Activated naive CD8-positive, alpha-beta T cell treated with anti-CD3 and anti-CD28 coated beads, Interleukin-2, amount 50 U/mL, for 24 hours (primary cell): ENCODE data around the gene MTMR6.
"Not testable (repeated sequence)": the region's sequence is repeated elsewhere in the genome, so short reads cannot be mapped to it uniquely, and the experiment has no call there.

Source experiments
- ATAC-seq: fragments of 150-1000 bp; cut with Tn5 transposase; one replicate; pipeline ENCODE4 v1.10.0; 2021
- DNase-seq: peaks from one replicate; pipeline ENCODE4 v3.0.0; 2021
- H3K27ac Mint-ChIP-seq: one replicate; pipeline ENCODE4 v1.8.0; 2021; ENCODE audit warnings: mild to moderate bottlenecking, mixed read lengths
- H3K27me3 Mint-ChIP-seq: one replicate; pipeline ENCODE4 v1.8.0; 2021; ENCODE audit warnings: mixed read lengths
- H3K36me3 Mint-ChIP-seq: one replicate; pipeline ENCODE4 v1.8.0; 2021; ENCODE audit warnings: low read depth, mixed read lengths
- H3K4me1 Mint-ChIP-seq: one replicate; pipeline ENCODE4 v1.8.0; 2021; ENCODE audit warnings: mixed read lengths
- H3K4me3 Mint-ChIP-seq: one replicate; pipeline ENCODE4 v1.8.0; 2021; ENCODE audit warnings: mild to moderate bottlenecking, moderate library complexity, mixed read lengths
- H3K9me3 Mint-ChIP-seq: one replicate; pipeline ENCODE4 v1.8.0; 2021; ENCODE audit warnings: mixed read lengths

The MTMR6 gene

DNA sequence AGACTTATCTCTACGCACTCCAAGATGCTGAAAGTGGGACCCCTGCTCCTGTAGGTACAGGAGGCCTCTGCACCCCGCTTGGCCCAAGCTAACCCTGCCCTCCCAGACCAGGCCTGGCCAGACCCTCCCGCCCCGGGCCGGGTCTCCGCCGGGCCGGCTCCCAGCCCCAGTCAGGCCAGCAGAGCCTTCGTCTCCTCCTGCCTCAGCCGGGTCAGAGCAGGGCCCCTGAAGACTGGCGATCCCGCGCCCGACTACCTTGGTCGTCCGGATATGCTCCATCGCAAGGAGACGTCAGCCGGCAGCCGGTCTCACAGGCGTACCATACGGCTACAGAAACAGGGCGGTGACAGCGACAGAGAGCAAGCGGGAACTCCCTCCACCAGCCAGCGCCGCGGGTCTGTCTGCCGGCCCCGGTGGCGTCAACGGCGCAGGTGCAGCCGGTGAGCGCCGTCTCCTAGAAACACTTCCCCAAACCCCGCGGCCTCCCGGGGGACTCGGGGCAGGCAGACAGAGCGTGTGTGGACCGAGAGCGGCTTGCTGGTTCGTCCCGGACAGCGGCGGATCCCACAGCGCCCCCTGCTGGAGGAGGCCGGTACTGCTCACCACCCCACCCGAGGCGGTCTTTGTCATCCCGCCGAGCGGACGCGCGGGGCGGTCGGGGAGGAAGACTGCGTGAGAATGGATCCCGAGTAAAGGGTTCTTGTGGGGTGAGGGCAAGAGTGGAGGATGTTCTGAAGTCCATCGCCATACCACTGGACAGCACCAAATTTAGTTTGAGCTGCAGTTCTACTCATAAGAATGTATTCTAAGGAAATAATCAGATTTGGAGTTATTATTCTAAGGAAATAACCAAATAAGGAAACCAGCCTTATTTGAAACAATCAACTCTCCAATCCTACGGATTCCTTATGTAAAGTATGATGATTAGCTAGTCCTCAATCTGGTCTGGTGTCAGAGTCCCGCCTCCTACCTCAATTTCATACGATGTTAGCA lies at the start of gene MTMR6:
Gene MTMR6 (minus strand): TSS at position 520 of the 993 bp plus-strand sequence. CDS start 241 bp downstream, at position 279.
- peak; percentile 93 for ATAC-seq
- Mint-ChIP-seq H3K36me3 (peaks cover 5% of the 10 kb centered on the region), H3K27ac (peak within 1 kb of the TSS; percentile 95), H3K4me1 (peaks cover 43% of the 10 kb centered on the region), H3K4me3 (peak within 1 kb of the TSS; percentile 93), H3K9me3 (no peaks in the 10 kb centered on the region), H3K27me3 (peaks cover 16% of the 10 kb centered on the region)
- peak; percentile 98 for DNase-seq

GRCh38 chr13:25335856-25336255 lies 48.6 kb upstream of the MTMR6 start:
- Mint-ChIP-seq H3K4me1 (peaks cover 5% of the 10 kb centered on the region), H3K36me3 (peaks cover 57% of the 10 kb centered on the region), H3K4me3 (no peak overlapping the region), H3K27ac (no peak overlapping the region), H3K27me3 (no peaks in the 10 kb centered on the region), H3K9me3 (no peaks in the 10 kb centered on the region)
- no peak for ATAC-seq
- DNase-seq = no peak

GRCh38 chr13:25330541-25330940 lies 43.3 kb upstream of the MTMR6 start:
- ATAC-seq (no peak), DNase-seq (no peak)
- Mint-ChIP-seq H3K4me1 (peaks cover 2% of the 10 kb centered on the region), H3K27ac (no peak overlapping the region), H3K36me3 (peaks cover 67% of the 10 kb centered on the region), H3K4me3 (no peak overlapping the region), H3K27me3 (no peaks in the 10 kb centered on the region), H3K9me3 (no peaks in the 10 kb centered on the region)

DNA sequence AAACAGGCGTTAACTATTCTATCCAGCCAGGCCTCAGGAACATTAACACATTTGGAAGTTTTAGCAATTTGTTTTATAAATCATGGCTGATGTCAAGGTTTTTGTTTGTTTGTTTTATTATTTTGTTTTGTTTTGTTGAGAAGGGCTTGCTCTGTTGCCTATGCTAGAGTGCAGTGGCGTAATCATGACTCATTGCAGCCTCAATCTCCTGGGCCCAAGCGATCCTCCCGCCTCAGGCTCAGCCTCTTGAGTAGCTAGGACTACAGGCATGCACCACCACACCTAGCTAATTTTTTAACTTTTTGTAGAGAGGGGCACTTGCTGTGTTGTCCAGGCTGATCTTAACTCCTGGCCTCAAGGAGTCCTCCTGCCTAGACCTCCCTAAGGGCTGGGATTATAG lies 42.4 kb upstream of the MTMR6 start:
- Mint-ChIP-seq H3K27ac (peak overlapping the region; percentile 35), H3K9me3 (no peaks in the 10 kb centered on the region), H3K4me1 (no peaks in the 10 kb centered on the region), H3K27me3 (no peaks in the 10 kb centered on the region), H3K36me3 (peaks cover 65% of the 10 kb centered on the region), H3K4me3 (no peak overlapping the region)
- ATAC-seq (no peak), DNase-seq (no peak)

GRCh38 chr13:25324100-25324499 lies 36.8 kb upstream of the MTMR6 start:
- H3K4me3 Mint-ChIP-seq = no peak overlapping the region
- ATAC-seq = no peak
- H3K27me3 Mint-ChIP-seq = no peaks in the 10 kb centered on the region
- no peaks in the 10 kb centered on the region for H3K9me3 Mint-ChIP-seq
- no peak for DNase-seq
- no peak overlapping the region for H3K27ac Mint-ChIP-seq
- H3K4me1 Mint-ChIP-seq = no peaks in the 10 kb centered on the region
- H3K36me3 Mint-ChIP-seq = peaks cover 43% of the 10 kb centered on the region

DNA sequence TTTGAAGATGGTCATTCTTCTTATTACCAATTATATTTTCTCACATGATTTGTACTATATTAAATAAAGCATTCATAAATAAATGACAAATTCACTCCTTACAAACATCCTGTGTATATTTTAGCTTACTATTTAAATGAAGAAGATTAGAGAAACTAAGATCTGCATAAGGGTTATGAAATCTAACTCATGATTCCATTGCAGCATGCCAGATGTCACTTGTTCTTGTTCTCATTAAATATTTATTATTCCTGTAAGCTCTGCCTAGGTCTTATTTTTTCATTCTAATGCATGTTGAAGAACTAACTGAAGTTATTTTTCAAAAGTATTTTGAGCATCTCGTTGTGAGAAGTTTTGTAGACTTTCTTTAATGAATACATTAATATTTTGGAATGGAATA lies 32.5 kb upstream of the MTMR6 start:
- H3K36me3 Mint-ChIP-seq = peaks cover 40% of the 10 kb centered on the region
- H3K4me1 Mint-ChIP-seq = no peaks in the 10 kb centered on the region

DNA sequence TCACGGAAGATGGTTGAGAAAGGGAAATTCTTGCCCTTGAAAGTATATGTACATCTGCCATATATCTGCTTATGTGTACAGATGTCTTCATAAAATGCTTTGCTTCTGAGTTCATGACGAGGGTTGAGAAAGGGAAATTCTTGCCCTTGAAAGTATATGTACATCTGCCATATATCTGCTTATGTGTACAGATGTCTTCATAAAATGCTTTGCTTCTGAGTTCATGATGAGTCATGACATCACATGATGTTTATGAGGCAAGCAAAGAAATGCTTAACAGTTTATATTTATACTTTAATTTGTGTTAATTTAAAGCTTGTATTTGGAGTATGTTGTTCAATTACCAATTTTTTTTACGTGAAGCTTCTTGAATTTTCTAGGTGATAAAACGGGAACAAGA lies 31.7 kb upstream of the MTMR6 start:
- not testable (repeated sequence) for H3K4me3 Mint-ChIP-seq, H3K27me3 Mint-ChIP-seq, DNase-seq, H3K9me3 Mint-ChIP-seq, H3K4me1 Mint-ChIP-seq, ATAC-seq
- Mint-ChIP-seq H3K27ac (peak overlapping the region; percentile 6), H3K36me3 (peaks cover 43% of the 10 kb centered on the region)

More for the DNA sequence above, 32.5 kb upstream of the MTMR6 start:
- Mint-ChIP-seq H3K27me3 (no peaks in the 10 kb centered on the region), H3K27ac (no peak overlapping the region), H3K4me3 (no peak overlapping the region), H3K9me3 (no peaks in the 10 kb centered on the region)
- DNase-seq (no peak), ATAC-seq (no peak)

DNA sequence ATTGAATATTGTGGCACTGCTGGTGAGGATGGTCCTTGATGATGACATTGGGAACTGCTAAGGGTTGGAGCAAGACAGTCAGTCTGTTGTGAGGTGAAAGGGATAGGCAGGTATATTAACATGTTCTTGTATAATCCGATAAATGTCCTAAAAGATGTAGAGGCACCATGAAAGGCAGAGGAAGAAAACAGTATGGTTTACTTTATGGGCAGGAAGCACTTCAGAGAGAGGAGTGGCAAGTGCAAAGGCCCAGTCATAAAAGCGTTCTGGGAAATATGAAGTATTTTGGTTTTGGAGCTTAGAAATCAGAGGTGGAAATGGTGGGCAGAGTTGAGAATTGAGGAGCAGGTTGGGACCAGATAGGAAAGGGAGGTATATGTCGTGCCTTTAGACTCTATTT lies 23.6 kb upstream of the MTMR6 start:
- no peak for DNase-seq
- peaks cover 62% of the 10 kb centered on the region for H3K36me3 Mint-ChIP-seq
- H3K27me3 Mint-ChIP-seq = no peaks in the 10 kb centered on the region
- H3K4me1 Mint-ChIP-seq = peaks cover 6% of the 10 kb centered on the region
- no peak for ATAC-seq
- no peak overlapping the region for H3K4me3 Mint-ChIP-seq
- no peaks in the 10 kb centered on the region for H3K9me3 Mint-ChIP-seq
- no peak overlapping the region for H3K27ac Mint-ChIP-seq

DNA sequence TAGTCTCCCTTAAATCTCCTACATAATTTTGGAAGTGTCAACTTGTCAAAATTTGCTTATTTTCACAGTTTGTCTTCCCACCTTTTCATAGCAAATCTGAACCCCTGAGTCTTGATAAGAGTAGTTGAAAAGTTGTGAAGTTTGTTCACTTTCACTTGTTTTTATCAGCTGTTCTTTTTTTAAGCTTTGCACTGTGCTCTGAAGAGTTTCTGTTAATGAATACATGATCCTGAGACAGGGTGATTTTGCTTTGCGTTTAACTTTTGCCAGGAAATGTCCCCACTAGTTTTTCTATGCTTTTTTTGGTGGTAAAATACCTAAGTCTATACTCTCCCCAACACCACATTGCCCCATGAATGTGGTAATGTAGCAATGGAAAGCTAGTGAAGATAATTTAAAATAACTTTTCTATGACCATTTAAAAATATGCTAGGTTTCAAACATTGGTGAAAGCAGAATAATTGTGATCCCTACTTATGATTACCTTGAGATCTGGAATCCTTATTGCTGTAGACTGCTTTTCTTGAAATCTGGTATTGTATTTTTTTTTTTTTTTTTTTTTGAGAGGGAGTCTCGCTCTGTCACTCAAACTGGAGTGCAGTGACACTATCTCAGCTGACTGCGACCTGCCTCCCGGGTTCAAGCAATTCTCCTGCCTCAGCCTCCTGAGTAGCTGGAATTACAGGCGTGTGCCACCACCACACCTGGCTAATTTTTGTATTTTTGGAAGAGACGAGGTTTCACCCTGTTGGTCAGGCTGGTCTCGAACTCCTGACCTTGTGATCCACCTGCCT lies 19.6 kb upstream of the MTMR6 start:
- Mint-ChIP-seq H3K4me3 (no peak overlapping the region), H3K27ac (no peak overlapping the region), H3K4me1 (peaks cover 36% of the 10 kb centered on the region), H3K27me3 (no peaks in the 10 kb centered on the region), H3K9me3 (no peaks in the 10 kb centered on the region), H3K36me3 (peaks cover 69% of the 10 kb centered on the region)
- DNase-seq (no peak), ATAC-seq (no peak)

GRCh38 chr13:25302121-25302520 lies 14.8 kb upstream of the MTMR6 start:
- H3K27ac Mint-ChIP-seq = peak overlapping the region; percentile 94
- peaks cover 44% of the 10 kb centered on the region for H3K4me1 Mint-ChIP-seq
- peaks cover 39% of the 10 kb centered on the region for H3K36me3 Mint-ChIP-seq
- no peak for DNase-seq
- no peaks in the 10 kb centered on the region for H3K27me3 Mint-ChIP-seq
- no peak for ATAC-seq
- no peaks in the 10 kb centered on the region for H3K9me3 Mint-ChIP-seq
- H3K4me3 Mint-ChIP-seq = peak overlapping the region; percentile 92

- ATAC-seq (peak; percentile 99), DNase-seq (peak; percentile 94)
- H3K9me3 Mint-ChIP-seq = no peaks in the 10 kb centered on the region
- peak within 1 kb of the TSS; percentile 94 for H3K27ac Mint-ChIP-seq
- H3K4me1 Mint-ChIP-seq = peaks cover 39% of the 10 kb centered on the region
- H3K4me3 Mint-ChIP-seq = peak within 1 kb of the TSS; percentile 92
- peaks cover 4% of the 10 kb centered on the region for H3K27me3 Mint-ChIP-seq
- H3K36me3 Mint-ChIP-seq = peaks cover 34% of the 10 kb centered on the region
These were observed 14.2 kb upstream of the MTMR6 start, which contains the start of gene NUP58 for GRCh38 chr13:25301347-25302113. TSS of gene NUP58 (plus strand) at chr13:25301625. CDS start at chr13:25301774, 149 bp downstream.

DNA sequence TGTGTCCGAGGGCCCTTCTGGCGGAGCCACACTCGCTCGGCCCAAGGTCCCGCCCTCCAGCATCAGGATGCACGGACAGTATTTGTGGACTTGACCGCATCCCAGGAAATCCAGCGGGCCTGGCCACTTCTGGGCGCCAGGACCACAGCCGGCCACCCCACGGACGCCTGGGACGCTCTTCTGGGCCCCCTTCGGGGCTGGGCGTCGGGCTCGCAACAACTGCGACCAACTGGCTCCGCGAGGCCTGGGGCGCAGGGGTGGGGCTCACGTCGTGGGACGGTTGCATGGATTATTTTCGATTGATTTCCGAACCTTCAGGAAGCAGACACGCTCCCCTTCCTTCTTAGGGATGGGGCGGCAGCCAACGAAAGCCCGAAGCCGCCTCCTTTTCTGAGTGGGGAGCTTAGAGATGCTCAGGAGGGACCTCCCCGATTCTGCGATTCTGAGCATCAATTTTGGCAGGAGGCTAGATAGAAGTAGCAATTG lies 13.6 kb upstream of the MTMR6 start:
- Mint-ChIP-seq H3K27me3 (peaks cover 4% of the 10 kb centered on the region), H3K27ac (peak overlapping the region; percentile 94), H3K4me1 (peaks cover 39% of the 10 kb centered on the region), H3K36me3 (peaks cover 34% of the 10 kb centered on the region), H3K4me3 (peak overlapping the region; percentile 92), H3K9me3 (no peaks in the 10 kb centered on the region)
- peak; percentile 7 for ATAC-seq
- DNase-seq = peak; percentile 33

GRCh38 chr13:25295701-25296100 lies 8.4 kb upstream of the MTMR6 start:
- Mint-ChIP-seq H3K9me3 (no peaks in the 10 kb centered on the region), H3K27me3 (peaks cover 9% of the 10 kb centered on the region), H3K27ac (no peak overlapping the region), H3K4me1 (peaks cover 10% of the 10 kb centered on the region), H3K36me3 (no peaks in the 10 kb centered on the region), H3K4me3 (no peak overlapping the region)
- DNase-seq = no peak
- ATAC-seq = no peak

DNA sequence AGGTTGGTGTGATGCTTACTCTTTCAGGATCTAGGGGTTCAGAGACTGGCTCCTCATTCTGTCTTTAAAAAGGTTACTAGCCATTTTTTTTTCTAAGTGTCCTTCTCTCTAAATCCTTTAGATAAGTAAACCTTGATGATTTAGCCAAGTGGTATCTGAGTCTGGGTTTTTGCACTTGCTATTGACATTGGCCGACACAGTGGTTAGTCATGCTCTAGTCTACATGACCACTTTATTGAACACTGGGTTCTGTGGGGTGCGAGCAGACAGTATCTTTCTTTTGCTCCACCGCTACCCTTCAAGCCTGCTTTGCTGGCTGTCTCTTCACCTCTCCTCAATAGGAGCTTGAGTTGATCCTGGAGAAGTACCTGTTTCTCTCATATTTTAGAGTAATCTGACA lies 7.9 kb upstream of the MTMR6 start:
- no peak for ATAC-seq
- Mint-ChIP-seq H3K27me3 (peaks cover 9% of the 10 kb centered on the region), H3K4me3 (no peak overlapping the region), H3K36me3 (no peaks in the 10 kb centered on the region), H3K4me1 (peaks cover 5% of the 10 kb centered on the region), H3K27ac (no peak overlapping the region), H3K9me3 (no peaks in the 10 kb centered on the region)
- no peak for DNase-seq
